Activated effector memory CD4-positive, alpha-beta T cell treated with Interleukin-2 at 50 U/mL for 16 hours (primary cell): ENCODE measurements around the gene GRIP1.

Experiments
- DNase-seq: peaks from one replicate; pipeline ENCODE4 v3.0.0-alpha.2; 2020

GRIP1 gene

GRCh38 chr12:66598079-66598478, 80.8 kb downstream of the GRIP1 start:
- DNase-seq, result no peak

- no peak for DNase-seq
Measured at GRCh38 chr12:66596199-66596598, 82.7 kb downstream of the GRIP1 start.

- DNase-seq, result no peak
Measured at GRCh38 chr12:66594688-66595087, 84.2 kb downstream of the GRIP1 start.

- DNase-seq, result no peak
Measured at GRCh38 chr12:66590275-66590985, 88.4 kb downstream of the GRIP1 start.

GRCh38 chr12:66589095-66589494, 89.8 kb downstream of the GRIP1 start:
- no peak for DNase-seq

- no peak for DNase-seq
Measured at GRCh38 chr12:66587912-66588311, 91.0 kb downstream of the GRIP1 start.

GRCh38 chr12:66584673-66585072, 94.2 kb downstream of the GRIP1 start:
- no peak for DNase-seq

- no peak for DNase-seq
Measured at GRCh38 chr12:66573605-66574004, 105.3 kb downstream of the GRIP1 start.

- no peak for DNase-seq
Measured at GRCh38 chr12:66572845-66573244, 106.0 kb downstream of the GRIP1 start.

- no peak for DNase-seq
Measured at GRCh38 chr12:66571361-66571915, 107.4 kb downstream of the GRIP1 start.

GRCh38 chr12:66563220-66563619, 115.7 kb downstream of the GRIP1 start:
- DNase-seq, result no peak

GRCh38 chr12:66555113-66555512, 123.8 kb downstream of the GRIP1 start:
- no peak for DNase-seq

- DNase-seq, result no peak
Measured at GRCh38 chr12:66552716-66553115, 126.2 kb downstream of the GRIP1 start.

- no peak for DNase-seq
Measured at GRCh38 chr12:66550626-66551025, 128.2 kb downstream of the GRIP1 start.

- no peak for DNase-seq
Measured at GRCh38 chr12:66549050-66549389, 129.9 kb downstream of the GRIP1 start.

GRCh38 chr12:66548338-66549049, 130.4 kb downstream of the GRIP1 start:
- DNase-seq, result no peak

GRCh38 chr12:66541426-66541825, 137.4 kb downstream of the GRIP1 start:
- no peak for DNase-seq

GRCh38 chr12:66539431-66539830, 139.4 kb downstream of the GRIP1 start:
- no peak for DNase-seq

- no peak for DNase-seq
Measured at GRCh38 chr12:66538970-66539369, 139.9 kb downstream of the GRIP1 start.

GRCh38 chr12:66537876-66538275, 141.0 kb downstream of the GRIP1 start:
- no peak for DNase-seq

- no peak for DNase-seq
Measured at GRCh38 chr12:66533767-66534166, 145.1 kb downstream of the GRIP1 start.

- DNase-seq, result no peak
Measured at GRCh38 chr12:66531766-66532165, 147.1 kb downstream of the GRIP1 start.

- DNase-seq, result no peak
Measured at GRCh38 chr12:66529934-66530333, 148.9 kb downstream of the GRIP1 start.

GRCh38 chr12:66516561-66516960, 162.3 kb downstream of the GRIP1 start:
- no peak for DNase-seq
